SK-N-MC (cell line): ENCODE data around the gene DENND1C.

ENCODE experiments used
- EZH2 ChIP-seq: fragments of 200-600 bp; sonication (generic); IDR thresholded peaks from one replicate; pipeline ENCODE4 v1.6.1; 2017; ENCODE audit warnings: antibody characterized with exemption
- POLR2AphosphoS5 ChIP-seq: IDR thresholded peaks from 2 replicates; pipeline ENCODE4 v1.6.1; 2012; ENCODE audit warnings: mild to moderate bottlenecking, low read depth, low read length, borderline replicate concordance

DNA sequence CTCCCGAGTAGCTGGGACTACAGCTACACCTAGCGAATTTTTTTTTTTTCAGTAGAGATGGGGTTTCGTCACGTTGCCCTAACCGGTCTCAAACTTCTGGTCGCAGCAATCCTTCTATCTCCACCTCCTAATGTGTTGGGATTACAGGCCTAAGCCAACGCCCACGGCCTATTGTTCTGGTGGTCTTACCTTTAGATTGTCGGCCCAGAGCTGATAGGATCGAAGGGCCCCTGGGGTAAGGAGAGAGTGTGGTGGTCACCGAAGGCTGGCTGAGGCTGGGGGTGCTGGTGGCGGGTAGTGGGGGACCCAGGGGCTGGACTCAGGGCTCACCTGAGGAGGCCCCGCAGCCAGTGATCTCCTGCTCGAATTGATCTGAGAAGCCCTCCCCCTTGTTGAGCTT is 10.5 kb downstream of the DENND1C start:
- TF ChIP-seq POLR2AphosphoS5 (no peak), EZH2 (no peak)
